Measurements from ENCODE around the gene TMEM234.
"Not testable (repeated sequence)": the region's sequence is repeated elsewhere in the genome, so short reads cannot be mapped to it uniquely, and the experiment has no call there.

TMEM234 gene

GRCh38 chr1:32221980-32222755, at the start of gene TMEM234, which contains the start of gene EIF3I:
Gene TMEM234 (minus strand): TSS chr1:32222353. CDS start chr1:32222322, 31 bp downstream.
Gene EIF3I (plus strand): TSS chr1:32222407. CDS start chr1:32222442, 35 bp downstream.
- DNase-seq (ENCODE audit: low read depth): peak; percentile 93

GRCh38 chr1:32269744-32270143, 47.6 kb upstream of the TMEM234 start:
- DNase-seq (ENCODE audit: low read depth): no peak

GRCh38 chr1:32266921-32267591, 44.9 kb upstream of the TMEM234 start:
- peak; percentile 88 for DNase-seq (ENCODE audit: low read depth)

GRCh38 chr1:32265846-32266245, 43.7 kb upstream of the TMEM234 start:
- no peak for DNase-seq (ENCODE audit: low read depth)

GRCh38 chr1:32263744-32264143, 41.6 kb upstream of the TMEM234 start:
- no peak for DNase-seq (ENCODE audit: low read depth)

GRCh38 chr1:32263236-32263593, 41.1 kb upstream of the TMEM234 start:
- not testable (repeated sequence) for DNase-seq (ENCODE audit: low read depth)

GRCh38 chr1:32257227-32257508, 35.0 kb upstream of the TMEM234 start:
- DNase-seq (ENCODE audit: low read depth): no peak

- no peak for DNase-seq (ENCODE audit: low read depth)
These were observed 34.5 kb upstream of the TMEM234 start for GRCh38 chr1:32256473-32257226.

GRCh38 chr1:32255072-32256071, 33.2 kb upstream of the TMEM234 start:
- DNase-seq (ENCODE audit: low read depth): no peak

- no peak for DNase-seq (ENCODE audit: low read depth)
These were observed 29.0 kb upstream of the TMEM234 start, which contains the start of gene LCK for GRCh38 chr1:32250893-32251716. Gene LCK (plus strand): TSS chr1:32251265. CDS start chr1:32274330, 23,065 bp downstream.

- peak; percentile 20 for DNase-seq (ENCODE audit: low read depth)
These were observed 27.8 kb upstream of the TMEM234 start for GRCh38 chr1:32249831-32250525.

GRCh38 chr1:32247983-32248889, 26.1 kb upstream of the TMEM234 start:
- DNase-seq (ENCODE audit: low read depth): peak; percentile 71

- DNase-seq (ENCODE audit: low read depth): no peak
These were observed 25.3 kb upstream of the TMEM234 start for GRCh38 chr1:32247452-32247851.

- DNase-seq (ENCODE audit: low read depth): peak; percentile 97
These were observed 24.7 kb upstream of the TMEM234 start, which contains the start of gene FAM167B for GRCh38 chr1:32246888-32247273. Gene FAM167B (plus strand): TSS chr1:32247222. CDS start chr1:32247422, 200 bp downstream.

GRCh38 chr1:32242341-32242851, 20.2 kb upstream of the TMEM234 start:
- peak; percentile 42 for DNase-seq (ENCODE audit: low read depth)

- DNase-seq (ENCODE audit: low read depth): peak; percentile 67
These were observed 19.0 kb upstream of the TMEM234 start for GRCh38 chr1:32241001-32241763.

- DNase-seq (ENCODE audit: low read depth): peak; percentile 81
These were observed 18.2 kb upstream of the TMEM234 start for GRCh38 chr1:32240140-32240951.

Data from EH (cell line).